Measurements from ENCODE around the gene ERCC6L2.

- TF ChIP-seq CTCF (IDR thresholded peaks at IDR 0.05; ENCODE audit: low read length) (no peak), EZH2 (IDR thresholded peaks at IDR 0.05; ENCODE audit: borderline replicate concordance, low read length) (no peak)
Measured at GRCh38 chr9:95835393-95835792, 40.1 kb upstream of the ERCC6L2 start.

Measured in OCI-LY1 (cell line).